SJCRH30 (cell line): ENCODE results near the gene PLIN5. TPM values are rescaled to one million over a fixed set of nuclear protein-coding genes. Genes with fewer than 3 reads are reported as not detected.
"Not testable (repeated sequence)": the region's sequence is repeated elsewhere in the genome, so short reads cannot be mapped to it uniquely, and the experiment has no call there.

Source experiments
- DNase-seq, 2 experiments: peaks; one replicate each; pipeline ENCODE4 v3.0.0-alpha.2; 2015 to 2020
- H3K27ac ChIP-seq: fragments of 250-450 bp; sonication (Bioruptor Pico); 2 replicates; pipeline ENCODE4 v1.5.1; 2020; ENCODE audit warnings: mild to moderate bottlenecking, moderate library complexity
- H3K27me3 ChIP-seq: fragments of 250-450 bp; sonication (Bioruptor Pico); 2 replicates; pipeline ENCODE4 v1.5.1; 2020; ENCODE audit warnings: mild to moderate bottlenecking, moderate library complexity
- H3K36me3 ChIP-seq: fragments of 250-450 bp; sonication (Bioruptor Pico); 2 replicates; pipeline ENCODE4 v1.5.1; 2020; ENCODE audit warnings: mild to moderate bottlenecking, moderate library complexity
- H3K4me1 ChIP-seq: fragments of 250-450 bp; sonication (Bioruptor Pico); 2 replicates; pipeline ENCODE4 v1.5.1; 2020; ENCODE audit warnings: mild to moderate bottlenecking, moderate library complexity
- H3K4me3 ChIP-seq: fragments of 250-450 bp; sonication (Bioruptor Pico); 2 replicates; pipeline ENCODE4 v1.5.1; 2020; ENCODE audit warnings: mild to moderate bottlenecking, moderate library complexity
- H3K9me3 ChIP-seq: fragments of 250-450 bp; sonication (Bioruptor Pico); replicated peaks from 2 replicates; pipeline ENCODE4 v1.5.1; 2020; ENCODE audit warnings: mild to moderate bottlenecking, moderate library complexity
- total RNA-seq: library from RNA; depleted of rRNA; stranded (reverse); fragments of >200 nt; shearing (Covaris generic); gene quantifications from 2 replicates; pipeline ENCODE4 v1.2.3, GENCODE V29; 2014

PLIN5 gene
- total RNA-seq, 1 experiment from 2014 or later = 1.1 TPM

DNA sequence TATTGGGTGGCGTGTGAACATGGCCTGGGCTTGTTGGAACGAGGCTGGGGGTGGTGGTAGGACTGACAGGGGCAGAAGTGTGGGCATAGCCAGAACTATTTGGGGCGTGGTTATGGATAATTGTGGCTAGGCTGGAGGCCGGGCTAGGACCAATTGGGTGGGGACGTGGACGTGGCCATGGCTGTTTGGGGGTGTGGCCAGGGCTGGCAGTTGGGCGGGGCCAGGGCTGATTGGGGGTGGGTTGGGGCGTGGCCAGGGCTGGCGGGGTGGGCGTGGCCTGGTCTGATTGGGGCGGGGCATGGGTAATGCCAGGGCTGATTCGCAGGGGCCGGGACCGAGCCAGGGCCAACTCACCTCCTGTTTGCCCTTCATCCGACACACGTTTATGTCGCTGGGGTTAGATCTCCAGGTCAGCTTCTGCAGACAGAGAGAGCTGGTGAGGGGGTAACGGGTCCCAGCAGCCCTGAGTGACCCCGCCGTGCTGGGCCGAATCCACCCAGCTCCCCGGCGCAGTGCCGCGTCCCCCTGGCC, 21.6 kb upstream of the PLIN5 start:
- Histone ChIP-seq H3K9me3 (no peaks in the 10 kb centered on the region), H3K27ac (no peak overlapping the region), H3K36me3 (peaks cover 60% of the 10 kb centered on the region), H3K27me3 (no peaks in the 10 kb centered on the region), H3K4me3 (no peak overlapping the region), H3K4me1 (no peaks in the 10 kb centered on the region)
- peak; percentile 65 to 69 for DNase-seq

- Histone ChIP-seq H3K27me3 (no peaks in the 10 kb centered on the region), H3K36me3 (peaks cover 65% of the 10 kb centered on the region), H3K9me3 (no peaks in the 10 kb centered on the region), H3K27ac (no peak overlapping the region), H3K4me1 (no peaks in the 10 kb centered on the region), H3K4me3 (no peak overlapping the region)
- no peak for DNase-seq
Measured at GRCh38 chr19:4555657-4556561, 20.9 kb upstream of the PLIN5 start.

GRCh38 chr19:4554717-4555116, 19.7 kb upstream of the PLIN5 start:
- no peaks in the 10 kb centered on the region for H3K4me1 ChIP-seq
- H3K36me3 ChIP-seq = peaks cover 75% of the 10 kb centered on the region
- no peaks in the 10 kb centered on the region for H3K9me3 ChIP-seq
- DNase-seq = no peak
- no peak overlapping the region for H3K27ac ChIP-seq
- no peaks in the 10 kb centered on the region for H3K27me3 ChIP-seq
- H3K4me3 ChIP-seq = no peak overlapping the region

DNA sequence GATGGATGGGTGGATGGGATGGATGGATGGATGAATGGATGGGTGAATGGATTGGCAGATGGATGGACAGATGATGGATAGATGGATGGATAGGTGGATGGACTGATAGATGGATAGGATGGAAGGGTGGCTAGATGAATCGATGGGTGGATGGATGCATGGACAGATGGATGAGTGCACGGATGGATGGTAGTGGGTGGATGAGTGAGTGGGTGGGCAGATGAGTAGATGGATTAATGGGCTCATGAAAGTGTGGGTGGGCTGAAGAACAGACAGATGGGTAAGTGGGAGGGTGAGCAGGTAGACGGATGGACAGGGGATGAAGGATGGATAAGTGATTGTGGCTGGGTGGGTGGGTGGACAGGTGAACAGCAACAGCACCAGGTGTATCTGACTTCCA, 18.8 kb upstream of the PLIN5 start:
- no peaks in the 10 kb centered on the region for H3K9me3 ChIP-seq
- H3K27me3 ChIP-seq = no peaks in the 10 kb centered on the region
- H3K36me3 ChIP-seq = peaks cover 79% of the 10 kb centered on the region
- H3K27ac ChIP-seq = no peak overlapping the region
- no peaks in the 10 kb centered on the region for H3K4me1 ChIP-seq
- DNase-seq = no peak
- H3K4me3 ChIP-seq = no peak overlapping the region

DNA sequence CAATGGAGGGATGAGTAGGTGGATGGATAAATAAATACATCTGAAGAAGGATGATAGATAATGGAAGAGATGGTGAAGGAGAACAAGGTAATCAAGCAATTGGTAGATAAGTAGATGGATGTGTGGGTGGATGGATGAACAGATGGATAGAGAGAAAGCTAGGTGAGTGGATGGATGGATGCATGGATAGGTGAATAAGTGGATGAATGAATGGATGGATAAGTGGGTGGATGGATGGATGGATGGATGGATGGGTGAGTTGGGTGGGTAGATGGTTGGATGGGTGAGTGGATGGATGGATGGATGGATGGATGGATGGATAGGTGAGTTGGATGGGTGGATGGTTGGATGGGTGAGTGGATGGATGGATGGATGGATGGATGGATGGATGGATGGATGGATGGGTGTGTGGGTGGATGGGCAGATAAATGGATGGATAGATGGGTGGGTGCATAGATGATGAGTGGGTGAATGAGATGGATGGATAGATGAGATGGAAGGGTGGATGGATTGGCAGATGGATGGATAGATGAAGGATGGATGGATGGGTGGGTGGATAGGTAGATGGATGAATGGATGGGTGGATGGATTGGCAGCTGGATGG, 18.2 kb upstream of the PLIN5 start:
- no peak for DNase-seq
- no peaks in the 10 kb centered on the region for H3K4me1 ChIP-seq
- H3K27me3 ChIP-seq = no peaks in the 10 kb centered on the region
- H3K9me3 ChIP-seq = no peaks in the 10 kb centered on the region
- no peak overlapping the region for H3K27ac ChIP-seq
- H3K36me3 ChIP-seq = peaks cover 81% of the 10 kb centered on the region
- H3K4me3 ChIP-seq = no peak overlapping the region

DNA sequence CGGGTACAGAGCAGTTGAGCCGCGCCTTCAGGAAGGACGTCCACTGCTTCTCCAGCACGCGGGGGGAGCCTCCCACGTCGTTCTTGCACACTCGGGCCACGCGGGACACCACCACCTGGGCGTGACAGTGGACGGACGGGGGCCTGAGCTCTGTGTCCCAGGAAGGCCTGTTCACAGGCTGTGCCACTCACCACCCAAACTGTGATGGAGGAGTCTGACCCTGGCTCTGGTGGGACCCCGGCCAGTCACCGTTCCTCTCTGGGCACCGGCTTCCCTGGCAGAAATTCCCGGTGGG, 17.4 kb upstream of the PLIN5 start:
- Histone ChIP-seq H3K27me3 (no peaks in the 10 kb centered on the region), H3K27ac (no peak overlapping the region), H3K4me3 (no peak overlapping the region), H3K4me1 (no peaks in the 10 kb centered on the region), H3K36me3 (peaks cover 82% of the 10 kb centered on the region), H3K9me3 (no peaks in the 10 kb centered on the region)
- DNase-seq = no peak

GRCh38 chr19:4550479-4551050, 15.5 kb upstream of the PLIN5 start:
- Histone ChIP-seq H3K27ac (no peak overlapping the region), H3K4me3 (no peak overlapping the region), H3K36me3 (peaks cover 85% of the 10 kb centered on the region), H3K27me3 (no peaks in the 10 kb centered on the region), H3K4me1 (no peaks in the 10 kb centered on the region), H3K9me3 (no peaks in the 10 kb centered on the region)
- DNase-seq = no peak

GRCh38 chr19:4550018-4550417, 15.0 kb upstream of the PLIN5 start:
- H3K4me1 ChIP-seq = no peaks in the 10 kb centered on the region
- H3K27ac ChIP-seq = no peak overlapping the region
- H3K9me3 ChIP-seq = no peaks in the 10 kb centered on the region
- no peaks in the 10 kb centered on the region for H3K27me3 ChIP-seq
- no peak for DNase-seq
- peaks cover 81% of the 10 kb centered on the region for H3K36me3 ChIP-seq
- no peak overlapping the region for H3K4me3 ChIP-seq

DNA sequence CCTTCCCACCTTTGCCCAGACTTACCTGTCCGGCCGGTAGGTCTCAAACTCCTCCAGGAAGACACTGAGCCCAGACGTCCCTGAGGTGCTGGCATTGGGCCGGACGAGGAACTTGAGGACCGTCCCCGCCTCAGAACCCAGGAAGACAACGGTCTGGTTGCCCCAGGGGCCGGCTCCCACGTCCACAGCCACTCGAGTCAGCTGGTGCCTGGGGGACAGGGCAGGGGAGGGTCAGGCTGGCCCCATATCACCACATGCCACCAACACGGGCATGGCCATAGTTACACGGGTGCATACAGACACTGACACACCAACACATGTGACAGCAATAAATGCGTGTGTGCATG, 13.2 kb upstream of the PLIN5 start:
- Histone ChIP-seq H3K4me1 (no peaks in the 10 kb centered on the region), H3K27me3 (no peaks in the 10 kb centered on the region), H3K36me3 (peaks cover 74% of the 10 kb centered on the region), H3K27ac (no peak overlapping the region), H3K4me3 (no peak overlapping the region), H3K9me3 (no peaks in the 10 kb centered on the region)
- DNase-seq = no peak

GRCh38 chr19:4547303-4548237, 12.5 kb upstream of the PLIN5 start:
- DNase-seq = no peak

GRCh38 chr19:4543842-4544647, 9.0 kb upstream of the PLIN5 start:
- Histone ChIP-seq H3K4me1 (no peaks in the 10 kb centered on the region), H3K27me3 (no peaks in the 10 kb centered on the region), H3K4me3 (no peak overlapping the region), H3K27ac (no peak overlapping the region), H3K36me3 (peaks cover 41% of the 10 kb centered on the region), H3K9me3 (no peaks in the 10 kb centered on the region)
- DNase-seq = no peak

More at GRCh38 chr19:4547303-4548237, 12.5 kb upstream of the PLIN5 start:
- Histone ChIP-seq H3K4me3 (no peak overlapping the region), H3K27ac (no peak overlapping the region), H3K27me3 (no peaks in the 10 kb centered on the region), H3K4me1 (no peaks in the 10 kb centered on the region), H3K9me3 (no peaks in the 10 kb centered on the region), H3K36me3 (peaks cover 69% of the 10 kb centered on the region)

GRCh38 chr19:4542896-4543841, 8.1 kb upstream of the PLIN5 start:
- peaks cover 33% of the 10 kb centered on the region for H3K36me3 ChIP-seq
- H3K4me1 ChIP-seq = no peaks in the 10 kb centered on the region
- no peak overlapping the region for H3K4me3 ChIP-seq
- H3K27ac ChIP-seq = no peak overlapping the region
- no peaks in the 10 kb centered on the region for H3K27me3 ChIP-seq
- H3K9me3 ChIP-seq = no peaks in the 10 kb centered on the region
- no peak for DNase-seq

DNA sequence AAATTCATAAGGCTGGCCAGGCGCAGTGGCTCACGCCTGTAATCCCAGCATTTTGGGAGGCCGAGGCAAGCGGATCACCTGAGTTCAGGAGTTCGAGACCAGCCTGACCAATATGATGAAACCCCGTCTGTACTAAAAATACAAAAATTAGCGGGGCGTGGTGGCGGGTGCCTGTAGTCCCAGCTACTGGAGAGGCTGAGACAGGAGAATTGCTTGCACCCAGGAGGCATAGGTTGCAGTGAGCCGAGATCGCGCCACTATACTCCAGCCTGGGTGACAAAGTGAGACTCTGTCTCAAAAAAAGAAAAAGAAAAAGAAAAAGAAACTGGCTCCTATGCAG, 6.8 kb upstream of the PLIN5 start:
- H3K36me3 ChIP-seq = peaks cover 21% of the 10 kb centered on the region
- H3K27me3 ChIP-seq, DNase-seq, H3K4me3 ChIP-seq, H3K4me1 ChIP-seq, H3K9me3 ChIP-seq, H3K27ac ChIP-seq: not testable (repeated sequence)
